NCI-H1048 (cell line): Measurements from ENCODE around the gene RIMS3.
"Not testable (repeated sequence)": the region's sequence is repeated elsewhere in the genome, so short reads cannot be mapped to it uniquely, and the experiment has no call there.

Source experiments
- DNase-seq: peaks from one replicate; lab custom pipeline; 2025; lab: John Stamatoyannopoulos, UW

The RIMS3 gene

GRCh38 chr1:40593449-40594186 lies 71.9 kb downstream of the RIMS3 start:
- no peak for DNase-seq

- no peak for DNase-seq
Measured at GRCh38 chr1:40592107-40592803, 73.2 kb downstream of the RIMS3 start.

GRCh38 chr1:40588586-40588985 lies 76.9 kb downstream of the RIMS3 start:
- no peak for DNase-seq

GRCh38 chr1:40583980-40584379 lies 81.5 kb downstream of the RIMS3 start:
- no peak for DNase-seq

GRCh38 chr1:40582116-40582515 lies 83.4 kb downstream of the RIMS3 start:
- no peak for DNase-seq

- DNase-seq = no peak
Measured at GRCh38 chr1:40575336-40575735, 90.1 kb downstream of the RIMS3 start.

GRCh38 chr1:40574805-40575204 lies 90.7 kb downstream of the RIMS3 start:
- DNase-seq = not testable (repeated sequence)
